IPS DF 4.7 (cell line): ENCODE results near the gene RPRD2.
"Not testable (repeated sequence)": the region's sequence is repeated elsewhere in the genome, so short reads cannot be mapped to it uniquely, and the experiment has no call there.

Source experiments
- DNase-seq: peaks from one replicate; pipeline ENCODE4 v3.0.0-alpha.2; 2013; ENCODE audit warnings: low spot score; ENCODE audit errors: extremely low read depth

RPRD2 gene

GRCh38 chr1:150363426-150364230 lies at the start of gene RPRD2:
Gene RPRD2, plus strand, starts transcription at chr1:150364147. Its CDS starts 568 bp downstream, at chr1:150364715.
- peak; percentile 94 for DNase-seq

GRCh38 chr1:150314691-150315090 lies 49.3 kb upstream of the RPRD2 start:
- not testable (repeated sequence) for DNase-seq

- no peak for DNase-seq
These were observed 43.3 kb upstream of the RPRD2 start for GRCh38 chr1:150320667-150320978.

GRCh38 chr1:150321826-150322166 lies 42.2 kb upstream of the RPRD2 start:
- no peak for DNase-seq

- DNase-seq: no peak
These were observed 41.6 kb upstream of the RPRD2 start for GRCh38 chr1:150322310-150322709.

GRCh38 chr1:150332651-150333290 lies 31.2 kb upstream of the RPRD2 start:
- no peak for DNase-seq

GRCh38 chr1:150346316-150346715 lies 17.6 kb upstream of the RPRD2 start:
- no peak for DNase-seq

- DNase-seq: no peak
These were observed 11.1 kb upstream of the RPRD2 start for GRCh38 chr1:150352866-150353265.

GRCh38 chr1:150362721-150363425 lies 1.1 kb upstream of the RPRD2 start:
- no peak for DNase-seq

GRCh38 chr1:150364231-150365003 lies 470 bp downstream of the RPRD2 start:
- DNase-seq: no peak

GRCh38 chr1:150365941-150366340 lies 2.0 kb downstream of the RPRD2 start:
- no peak for DNase-seq

GRCh38 chr1:150366416-150367296 lies 2.7 kb downstream of the RPRD2 start:
- no peak for DNase-seq

GRCh38 chr1:150371110-150371509 lies 7.2 kb downstream of the RPRD2 start:
- DNase-seq: no peak

- no peak for DNase-seq
These were observed 8.6 kb downstream of the RPRD2 start for GRCh38 chr1:150372580-150372979.

- no peak for DNase-seq
These were observed 12.2 kb downstream of the RPRD2 start for GRCh38 chr1:150376110-150376509.

- no peak for DNase-seq
These were observed 19.8 kb downstream of the RPRD2 start for GRCh38 chr1:150383631-150384324.

GRCh38 chr1:150385537-150386445 lies 21.8 kb downstream of the RPRD2 start:
- DNase-seq: no peak

- DNase-seq: no peak
These were observed 22.6 kb downstream of the RPRD2 start for GRCh38 chr1:150386592-150386991.

- no peak for DNase-seq
These were observed 23.3 kb downstream of the RPRD2 start for GRCh38 chr1:150387200-150387599.
